ENCODE results near the gene SOHLH1.

The SOHLH1 gene

GRCh38 chr9:135707252-135708138, 8.2 kb upstream of the SOHLH1 start:
- no peak for TF ChIP-seq TAF1 (IDR thresholded peaks at IDR 0.05; ENCODE audit: low read depth)
- TF ChIP-seq ZBTB7A (IDR thresholded peaks at IDR 0.05; ENCODE audit: low read depth): no peak
- TF ChIP-seq TCF12 (IDR thresholded peaks at IDR 0.05; ENCODE audit: low read depth): no peak
- no peak for TF ChIP-seq NFIC (IDR thresholded peaks at IDR 0.05)
- TF ChIP-seq FOXM1 (IDR thresholded peaks at IDR 0.05; ENCODE audit: borderline replicate concordance, low read depth): no peak
- no peak for TF ChIP-seq EP300 (IDR thresholded peaks at IDR 0.05; ENCODE audit: borderline replicate concordance)
- TF ChIP-seq REST (IDR thresholded peaks at IDR 0.05; ENCODE audit: low read depth): no peak
- TF ChIP-seq, protein P1, sequence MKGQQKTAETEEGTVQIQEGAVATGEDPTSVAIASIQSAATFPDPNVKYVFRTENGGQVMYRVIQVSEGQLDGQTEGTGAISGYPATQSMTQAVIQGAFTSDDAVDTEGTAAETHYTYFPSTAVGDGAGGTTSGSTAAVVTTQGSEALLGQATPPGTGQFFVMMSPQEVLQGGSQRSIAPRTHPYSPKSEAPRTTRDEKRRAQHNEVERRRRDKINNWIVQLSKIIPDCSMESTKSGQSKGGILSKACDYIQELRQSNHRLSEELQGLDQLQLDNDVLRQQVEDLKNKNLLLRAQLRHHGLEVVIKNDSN (IDR thresholded peaks at IDR 0.05): no peak
- TF ChIP-seq CEBPB (IDR thresholded peaks at IDR 0.05): no peak
- TF ChIP-seq TEAD4 (IDR thresholded peaks at IDR 0.05): no peak

DNA sequence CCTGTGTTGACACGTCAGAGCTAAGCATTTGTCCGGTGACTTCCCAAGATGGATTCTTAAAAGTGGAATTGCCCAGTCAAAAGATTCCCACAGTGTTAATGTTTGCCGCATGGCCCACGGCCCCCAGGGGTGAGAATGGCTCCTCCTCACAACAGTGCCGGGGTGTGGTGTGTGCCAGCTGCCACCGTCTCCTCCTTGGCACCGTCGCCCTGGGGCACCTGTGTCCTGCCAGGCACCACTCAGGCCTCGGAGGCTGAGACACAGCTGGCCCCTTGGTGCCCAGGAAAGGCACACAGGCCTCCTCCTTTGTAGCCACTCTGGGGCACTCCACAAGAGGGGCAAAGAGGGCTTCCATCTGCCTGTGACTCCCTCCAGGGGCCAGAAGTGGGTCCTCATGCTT, 7.0 kb upstream of the SOHLH1 start:
- TF ChIP-seq FOXM1 (IDR thresholded peaks at IDR 0.05; ENCODE audit: borderline replicate concordance, low read depth): no peak
- TF ChIP-seq EGR1 (IDR thresholded peaks at IDR 0.05): no peak

DNA sequence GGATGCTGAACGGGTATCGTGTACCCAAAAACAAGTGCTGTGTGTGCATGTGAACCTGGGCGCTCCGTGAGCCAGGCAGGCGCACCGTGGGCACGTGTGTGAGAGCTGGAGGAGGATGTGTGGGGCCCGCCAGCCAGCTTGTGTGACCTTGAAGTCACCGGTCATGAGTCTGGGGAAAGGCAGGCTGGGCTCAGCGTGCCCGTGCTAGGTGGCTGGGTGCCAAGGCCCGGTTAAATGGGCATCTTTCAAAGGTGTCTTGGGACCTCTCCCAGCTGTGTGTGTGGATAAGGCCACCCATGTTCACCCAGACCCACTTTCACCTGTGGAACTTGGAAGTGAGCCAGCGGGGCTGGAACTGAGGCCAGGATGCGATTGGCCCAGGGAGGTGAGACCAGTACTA, 6.1 kb upstream of the SOHLH1 start:
- TF ChIP-seq RAD21 (IDR thresholded peaks at IDR 0.05; ENCODE audit: low read depth) (no peak), TAF1 (IDR thresholded peaks at IDR 0.05; ENCODE audit: low read depth) (no peak), EP300 (IDR thresholded peaks at IDR 0.05; ENCODE audit: borderline replicate concordance) (no peak), REST (IDR thresholded peaks at IDR 0.05; ENCODE audit: low read depth) (no peak), TCF12 (IDR thresholded peaks at IDR 0.05; ENCODE audit: low read depth) (no peak), CREB1 (IDR thresholded peaks at IDR 0.05; ENCODE audit: low read depth) (no peak), FOXM1 (IDR thresholded peaks at IDR 0.05; ENCODE audit: borderline replicate concordance, low read depth) (no peak), CEBPB (IDR thresholded peaks at IDR 0.05) (no peak), TEAD4 (IDR thresholded peaks at IDR 0.05) (no peak), NFIC (IDR thresholded peaks at IDR 0.05) (no peak), YY1 (IDR thresholded peaks at IDR 0.05; ENCODE audit: low read depth) (no peak), ZBTB7A (IDR thresholded peaks at IDR 0.05; ENCODE audit: low read depth) (no peak), EGR1 (IDR thresholded peaks at IDR 0.05) (no peak)
- TF ChIP-seq, protein P2, sequence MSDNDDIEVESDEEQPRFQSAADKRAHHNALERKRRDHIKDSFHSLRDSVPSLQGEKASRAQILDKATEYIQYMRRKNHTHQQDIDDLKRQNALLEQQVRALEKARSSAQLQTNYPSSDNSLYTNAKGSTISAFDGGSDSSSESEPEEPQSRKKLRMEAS (IDR thresholded peaks at IDR 0.05): no peak
- TF ChIP-seq, protein P1 (IDR thresholded peaks at IDR 0.05): no peak

DNA sequence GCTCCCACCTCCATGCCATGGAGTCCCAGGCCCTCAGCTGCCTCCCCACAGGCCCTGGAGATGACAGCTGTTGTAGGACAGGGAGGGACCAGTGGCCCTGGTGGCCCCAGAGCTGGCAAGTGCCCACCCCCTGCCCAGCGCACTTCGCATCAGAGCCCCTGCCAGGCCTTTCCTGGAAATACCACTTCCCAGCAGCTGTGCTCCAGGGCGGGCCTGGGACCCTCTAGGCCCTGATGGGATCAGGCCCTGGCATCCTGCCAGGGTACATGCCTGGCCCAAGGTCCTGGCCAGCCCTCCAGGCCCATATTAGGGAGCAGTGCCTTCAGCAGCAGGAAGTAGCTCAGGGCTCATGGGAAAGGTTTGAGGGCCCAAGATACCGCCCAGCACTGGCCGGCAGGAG, 5.2 kb upstream of the SOHLH1 start:
- TF ChIP-seq CEBPB (IDR thresholded peaks at IDR 0.05): no peak
- no peak for TF ChIP-seq CREB1 (IDR thresholded peaks at IDR 0.05; ENCODE audit: low read depth)
- TF ChIP-seq NFIC (IDR thresholded peaks at IDR 0.05): no peak
- TF ChIP-seq TAF1 (IDR thresholded peaks at IDR 0.05; ENCODE audit: low read depth): no peak
- no peak for TF ChIP-seq FOXM1 (IDR thresholded peaks at IDR 0.05; ENCODE audit: borderline replicate concordance, low read depth)
- TF ChIP-seq TEAD4 (IDR thresholded peaks at IDR 0.05): no peak
- no peak for TF ChIP-seq ZBTB7A (IDR thresholded peaks at IDR 0.05; ENCODE audit: low read depth)
- TF ChIP-seq, protein P1 (IDR thresholded peaks at IDR 0.05): no peak
- no peak for TF ChIP-seq RAD21 (IDR thresholded peaks at IDR 0.05; ENCODE audit: low read depth)
- TF ChIP-seq, protein P2 (IDR thresholded peaks at IDR 0.05): no peak
- no peak for TF ChIP-seq EGR1 (IDR thresholded peaks at IDR 0.05)
- TF ChIP-seq EP300 (IDR thresholded peaks at IDR 0.05; ENCODE audit: borderline replicate concordance): no peak
- TF ChIP-seq REST (IDR thresholded peaks at IDR 0.05; ENCODE audit: low read depth): no peak
- no peak for TF ChIP-seq TCF12 (IDR thresholded peaks at IDR 0.05; ENCODE audit: low read depth)
- TF ChIP-seq YY1 (IDR thresholded peaks at IDR 0.05; ENCODE audit: low read depth): no peak
